Activated T-helper 2 cell treated with anti-CD3 and anti-CD28 coated beads, Interferon-gamma antibody, Interleukin-2, Interleukin-4, amounts not matched to agents 10 μg/mL and 5 μg/mL and 100 μg/mL, durations not matched to agents 14 hours and 24 hours and 36 hours (primary cell): Measurements from ENCODE around the gene DCBLD1. TPM values are rescaled to one million over a fixed set of nuclear protein-coding genes. Genes with fewer than 3 reads are reported as not detected.

Experiments used
- total RNA-seq: library from RNA; stranded (reverse); gene quantifications from 2 replicates; pipeline ENCODE4 v1.2.3, GENCODE V29; 2022

The DCBLD1 gene
- total RNA-seq, 1 donor from 2014 or later, result 4.0 TPM

Other genes starting within 250 kb of the DCBLD1 start
- not detected in 2 replicates for gene VGLL2, start 217.1 kb upstream of the DCBLD1 start, total RNA-seq
- not detected in 2 replicates for gene ROS1, start 56.7 kb upstream of the DCBLD1 start, total RNA-seq
- 22.9 and 24.2 TPM in 2 replicates for gene GOPC, start 119.8 kb downstream of the DCBLD1 start, total RNA-seq
- gene NUS1, start 192.8 kb downstream of the DCBLD1 start, total RNA-seq, result 44.2 and 44.6 TPM in 2 replicates